ENCODE measurements around the gene CYP4F11. TPM values are rescaled to one million over a fixed set of nuclear protein-coding genes. Genes with fewer than 3 reads are reported as not detected.
"Not testable (repeated sequence)": the region's sequence is repeated elsewhere in the genome, so short reads cannot be mapped to it uniquely, and the experiment has no call there.

CYP4F11 gene
- total RNA-seq: 1 to 10 TPM in 2 of 4 donors, under 1 TPM in 2; 0.12 to 1.4 (median 0.66) TPM

GRCh38 chr19:15934332-15935078, at the start of gene CYP4F11:
Gene CYP4F11 (minus strand): TSS chr19:15934529. CDS start chr19:15934408, 121 bp downstream.
- no peak for TF ChIP-seq POLR2A (IDR thresholded peaks at IDR 0.05)
- no peak for TF ChIP-seq CTCF (IDR thresholded peaks at IDR 0.05)
- intact Hi-C loops (cut with DNase I; ENCODE audit: low total_unique reads): no loop called here
- H3K4me3 ChIP-seq (ENCODE audit: low read depth, poor library complexity, severe bottlenecking): no peak within 1 kb of the TSS
- 43 to 64% methylated on average over 8 to 10 of the region's 10 CpGs for WGBS, 2 donors
- peak; percentile 60 to 92 for DNase-seq (ENCODE audit: low spot score in 2 of 2)

- WGBS, 2 donors: 86 to 91% methylated on average over 4 of the region's 4 CpGs
- no peak for TF ChIP-seq POLR2A (IDR thresholded peaks at IDR 0.05)
- TF ChIP-seq CTCF (IDR thresholded peaks at IDR 0.05): no peak
- H3K4me3 ChIP-seq (ENCODE audit: low read depth, poor library complexity, severe bottlenecking): no peak overlapping the region
- intact Hi-C loops (cut with DNase I; ENCODE audit: low total_unique reads): no loop called here
- DNase-seq (ENCODE audit: low spot score in 2 of 2): no peak
Measured at GRCh38 chr19:15979293-15979692, 45.0 kb upstream of the CYP4F11 start.

GRCh38 chr19:15977690-15978089, 43.4 kb upstream of the CYP4F11 start:
- DNase-seq (ENCODE audit: low spot score in 2 of 2): no peak
- no peak overlapping the region for H3K4me3 ChIP-seq (ENCODE audit: low read depth, poor library complexity, severe bottlenecking)
- WGBS, 2 donors: 60 to 68% methylated on average over 7 of the region's 7 CpGs
- intact Hi-C loops (cut with DNase I; ENCODE audit: low total_unique reads): no loop called here
- TF ChIP-seq POLR2A (IDR thresholded peaks at IDR 0.05) (no peak), CTCF (IDR thresholded peaks at IDR 0.05) (no peak)

GRCh38 chr19:15976836-15977689, 42.7 kb upstream of the CYP4F11 start:
- no peak for TF ChIP-seq CTCF (IDR thresholded peaks at IDR 0.05)
- TF ChIP-seq POLR2A (IDR thresholded peaks at IDR 0.05): no peak
- H3K4me3 ChIP-seq (ENCODE audit: low read depth, poor library complexity, severe bottlenecking): no peak overlapping the region
- no peak for DNase-seq (ENCODE audit: low spot score in 2 of 2)
- WGBS, 2 donors: 59 to 60% methylated on average over 10 of the region's 10 CpGs
- intact Hi-C loops (cut with DNase I; ENCODE audit: low total_unique reads): no loop called here

GRCh38 chr19:15974856-15975255, 40.5 kb upstream of the CYP4F11 start:
- no peak overlapping the region for H3K4me3 ChIP-seq (ENCODE audit: low read depth, poor library complexity, severe bottlenecking)
- intact Hi-C loops (cut with DNase I; ENCODE audit: low total_unique reads): no loop called here
- no peak for TF ChIP-seq CTCF (IDR thresholded peaks at IDR 0.05)
- no peak for TF ChIP-seq POLR2A (IDR thresholded peaks at IDR 0.05)
- DNase-seq (ENCODE audit: low spot score in 2 of 2): no peak
- 50 to 55% methylated on average over 5 of the region's 5 CpGs for WGBS, 2 donors

- DNase-seq (ENCODE audit: low spot score in 2 of 2); H3K4me3 ChIP-seq (ENCODE audit: low read depth, poor library complexity, severe bottlenecking); intact Hi-C loops (cut with DNase I; ENCODE audit: low total_unique reads): not testable (repeated sequence)
Measured at GRCh38 chr19:15972043-15972442, 37.7 kb upstream of the CYP4F11 start.

Data from lower leg skin (tissue), 4 donors.